ENCODE data around the gene MARK2. TPM values are rescaled to one million over a fixed set of nuclear protein-coding genes. Genes with fewer than 3 reads are reported as not detected.

MARK2 gene
- total and polyA plus RNA-seq, 10 of the 15 experiments (the other 5 are each of a cell fraction or from before 2014, with no cell fraction given), result 0.19 to 29.5 (median 13.2) TPM

DNA sequence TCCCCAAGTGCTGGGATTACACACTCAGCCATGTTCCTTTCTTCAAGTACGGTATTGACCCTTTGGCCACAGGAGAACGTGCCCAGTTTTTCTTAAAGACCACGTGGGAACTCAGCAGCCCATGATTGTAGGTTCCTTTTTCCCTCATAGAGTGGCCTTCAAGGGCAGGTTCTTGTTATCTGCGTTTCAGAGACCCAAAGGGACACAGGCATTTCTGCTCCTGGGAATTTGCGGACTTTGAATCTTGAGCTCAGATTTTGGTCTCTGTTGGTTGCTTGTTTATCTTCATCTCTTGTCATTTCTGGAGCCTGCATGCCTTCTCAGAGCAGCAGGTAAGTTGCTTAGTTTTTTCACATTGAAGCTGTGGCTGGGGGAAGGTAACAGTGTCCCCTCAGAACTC is 12.0 kb downstream of the MARK2 start:
- H3K4me2 ChIP-seq (ENCODE audit: control insufficient read depth, insufficient read depth), result peak overlapping the region; percentile 67
- H3K4me3 ChIP-seq, result peak overlapping the region; percentile 53; the same call in 1 of the 2 replicates
- H3K27ac ChIP-seq (ENCODE audit: control insufficient read depth, insufficient read depth), result peak overlapping the region; percentile 1
- H3K79me2 ChIP-seq (ENCODE audit: control insufficient read depth, insufficient read depth, low read length), result peaks cover 63% of the 10 kb centered on the region
- no peaks in the 10 kb centered on the region for H3K27me3 ChIP-seq (replicated peaks in 1 of 2; ENCODE audit: control insufficient read depth in 2 of 2, insufficient read depth in 2 of 2, low read length in 1 of 2)
- H3K36me3 ChIP-seq (ENCODE audit: control insufficient read depth in 2 of 2, insufficient read depth in 2 of 2, low read length in 1 of 2), result peaks cover 2 to 7% of the 10 kb centered on the region in 2 experiments; a peak in 3 of 4 replicates
- in situ Hi-C loops (cut with MboI), result no loop called here
- H3K9ac ChIP-seq (ENCODE audit: control insufficient read depth, insufficient read depth, low read length), result no peak overlapping the region
- peak; percentile 52 for FAIRE-seq
- CTCF ChIA-PET, result interaction anchor here (0.8 to 1.0 kb wide), 2 partner anchors 8 to 12 kb away, joined by 3 read pairs; no protein-coding TSS in a partner anchor
- POLR2A ChIA-PET, result interaction anchor here (1.0 to 1.5 kb wide), 4 partner anchors 10 to 18 kb away, joined by 3 to 8 read pairs (median 4); partner anchors contain the start of gene MARK2
- ATAC-seq, result no peak
- SMC1A ChIA-PET (ENCODE audit: uncharacterized antibody, unreplicated experiment), result interaction anchor here (0.9 to 4.0 kb wide), 8 partner anchors 8 to 100 kb away, joined by 3 to 16 read pairs (median 4); partner anchors contain the start of gene MARK2
- RAD21 ChIA-PET (ENCODE audit: unreplicated experiment), result interaction anchor here (1.0 kb wide), 1 partner anchor 12 kb away, joined by 3 read pairs; the partner anchor contains the start of gene MARK2
- TF ChIP-seq MEF2A (IDR thresholded peaks at IDR 0.05; ENCODE audit: insufficient read depth, low read depth, low read length) (no peak), MEF2B (IDR thresholded peaks at IDR 0.05; ENCODE audit: partially characterized antibody, poor library complexity, severe bottlenecking) (no peak), NRF1 (conservative IDR thresholded peaks at IDR 0.05; ENCODE audit: low read depth, low read length) (no peak), NFIC (IDR thresholded peaks at IDR 0.05; ENCODE audit: low read depth, low read length) (no peak), SMAD1 (IDR thresholded peaks at IDR 0.05; ENCODE audit: low read depth, partially characterized antibody) (no peak)
- BruUV-seq (replicated peaks), result no TSS peak
- H2AFZ ChIP-seq (ENCODE audit: control insufficient read depth, low read depth, low read length), result no peak overlapping the region
- peaks cover 16% of the 10 kb centered on the region for H3K4me1 ChIP-seq (ENCODE audit: control insufficient read depth, insufficient read depth, low read length)
- 94% methylated on average over 5 of the region's 5 CpGs for WGBS (ENCODE audit: insufficient coverage, insufficient replicate concordance, low lambda C conversion rate, missing lambda C conversion rate)
- H3K9me3 ChIP-seq (replicated peaks; ENCODE audit: control insufficient read depth, insufficient read depth, low read length), result no peaks in the 10 kb centered on the region
- H4K20me1 ChIP-seq (ENCODE audit: control insufficient read depth, insufficient read depth), result no peaks in the 10 kb centered on the region; the same call in 1 of the 2 replicates
- intact Hi-C loops (cut with micrococcal nuclease; ENCODE audit: unreplicated experiment), result no loop called here
- DNase-seq (ENCODE audit: low read depth, low spot score), result no peak

DNA sequence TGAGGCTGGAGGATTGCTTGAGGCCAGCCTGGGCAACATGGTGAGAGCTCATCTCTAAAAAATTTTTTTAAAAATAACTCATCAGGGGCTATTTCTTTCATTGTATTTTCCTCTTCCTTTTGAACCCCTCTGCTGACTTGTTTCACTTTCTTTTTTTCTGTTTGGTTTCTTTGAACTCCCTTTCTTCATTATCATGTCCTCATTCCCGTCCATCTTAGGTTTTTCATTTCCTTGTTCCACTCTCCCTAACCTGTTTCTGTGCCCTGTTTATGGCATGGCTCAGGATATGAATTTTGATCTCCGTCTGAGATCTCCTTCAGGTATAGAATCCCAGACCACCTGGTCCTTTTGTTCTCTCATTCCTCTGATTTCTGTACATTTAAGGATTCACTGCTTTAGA is 12.5 kb downstream of the MARK2 start:
- ATAC-seq, result peak; percentile 59
- peak overlapping the region; percentile 53; the same call in 1 of the 2 replicates for H3K4me3 ChIP-seq
- peak overlapping the region; percentile 67 for H3K4me2 ChIP-seq (ENCODE audit: control insufficient read depth, insufficient read depth)
- H2AFZ ChIP-seq (ENCODE audit: control insufficient read depth, low read depth, low read length), result no peak overlapping the region
- POLR2A ChIA-PET, result interaction anchor here (0.6 to 1.5 kb wide), 5 partner anchors 9 to 18 kb away, joined by 3 to 8 read pairs (median 5); partner anchors contain the start of gene MARK2
- in situ Hi-C loops (cut with MboI), result no loop called here
- DNase-seq (ENCODE audit: low read depth, low spot score), result no peak
- RAD21 ChIA-PET (ENCODE audit: unreplicated experiment), result interaction anchor here (1.0 kb wide), 1 partner anchor 13 kb away, joined by 3 read pairs; the partner anchor contains the start of gene MARK2
- intact Hi-C loops (cut with micrococcal nuclease; ENCODE audit: unreplicated experiment), result no loop called here
- BruUV-seq (replicated peaks), result no TSS peak
- no peaks in the 10 kb centered on the region; the same call in 1 of the 2 replicates for H4K20me1 ChIP-seq (ENCODE audit: control insufficient read depth, insufficient read depth)
- TF ChIP-seq SMAD1 (IDR thresholded peaks at IDR 0.05; ENCODE audit: low read depth, partially characterized antibody) (no peak), IKZF2 (IDR thresholded peaks at IDR 0.05) (peak; percentile 29 to 61; a peak in 3 of 4 replicates)
- TF ChIP-seq, protein P1, sequence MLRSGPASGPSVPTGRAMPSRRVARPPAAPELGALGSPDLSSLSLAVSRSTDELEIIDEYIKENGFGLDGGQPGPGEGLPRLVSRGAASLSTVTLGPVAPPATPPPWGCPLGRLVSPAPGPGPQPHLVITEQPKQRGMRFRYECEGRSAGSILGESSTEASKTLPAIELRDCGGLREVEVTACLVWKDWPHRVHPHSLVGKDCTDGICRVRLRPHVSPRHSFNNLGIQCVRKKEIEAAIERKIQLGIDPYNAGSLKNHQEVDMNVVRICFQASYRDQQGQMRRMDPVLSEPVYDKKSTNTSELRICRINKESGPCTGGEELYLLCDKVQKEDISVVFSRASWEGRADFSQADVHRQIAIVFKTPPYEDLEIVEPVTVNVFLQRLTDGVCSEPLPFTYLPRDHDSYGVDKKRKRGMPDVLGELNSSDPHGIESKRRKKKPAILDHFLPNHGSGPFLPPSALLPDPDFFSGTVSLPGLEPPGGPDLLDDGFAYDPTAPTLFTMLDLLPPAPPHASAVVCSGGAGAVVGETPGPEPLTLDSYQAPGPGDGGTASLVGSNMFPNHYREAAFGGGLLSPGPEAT (IDR thresholded peaks at IDR 0.05; ENCODE audit: low read depth), result peak; percentile 30; the same call in 1 of the 2 replicates
- no peak for FAIRE-seq
- WGBS (ENCODE audit: insufficient coverage, insufficient replicate concordance, low lambda C conversion rate, missing lambda C conversion rate), result 17% methylated on average over 2 of the region's 2 CpGs
- SMC1A ChIA-PET (ENCODE audit: uncharacterized antibody, unreplicated experiment), result interaction anchor here (0.9 to 4.0 kb wide), 8 partner anchors 8 to 100 kb away, joined by 3 to 16 read pairs (median 4); partner anchors contain the start of gene MARK2
- H3K9me3 ChIP-seq (replicated peaks; ENCODE audit: control insufficient read depth, insufficient read depth, low read length), result no peaks in the 10 kb centered on the region
- H3K27ac ChIP-seq (ENCODE audit: control insufficient read depth, insufficient read depth), result peak overlapping the region; percentile 30
- 0 out of 2 replicates have a peak overlapping the region, but pooled peaks have one; percentile 7 for H3K9ac ChIP-seq (ENCODE audit: control insufficient read depth, insufficient read depth, low read length)
- CTCF ChIA-PET, result interaction anchor here (0.7 to 1.0 kb wide), 3 partner anchors 8 to 274 kb away, joined by 3 read pairs; no protein-coding TSS in a partner anchor
- H3K36me3 ChIP-seq (ENCODE audit: control insufficient read depth in 2 of 2, insufficient read depth in 2 of 2, low read length in 1 of 2), result peaks cover 2 to 6% of the 10 kb centered on the region in 2 experiments; a peak in 3 of 4 replicates
- H3K27me3 ChIP-seq (replicated peaks in 1 of 2; ENCODE audit: control insufficient read depth in 2 of 2, insufficient read depth in 2 of 2, low read length in 1 of 2), result no peaks in the 10 kb centered on the region
- H3K4me1 ChIP-seq (ENCODE audit: control insufficient read depth, insufficient read depth, low read length), result peaks cover 16% of the 10 kb centered on the region
- H3K79me2 ChIP-seq (ENCODE audit: control insufficient read depth, insufficient read depth, low read length), result peaks cover 63% of the 10 kb centered on the region

All from GM12878 (cell line).